A172 (cell line): ENCODE results near the gene SMIM13. TPM values are rescaled to one million over a fixed set of nuclear protein-coding genes. Genes with fewer than 3 reads are reported as not detected.

ENCODE experiments used
- DNase-seq: peaks from one replicate; pipeline ENCODE4 v3.0.0-alpha.2; 2015; ENCODE audit warnings: low spot score
- total RNA-seq: library from RNA; depleted of rRNA; stranded (reverse); fragments of >200 nt; shearing (Covaris generic); gene quantifications from 2 replicates; pipeline ENCODE4 v1.2.3, GENCODE V29; 2014; rRNA removed

The SMIM13 gene
- 12.3 and 12.9 TPM in 2 replicates for total RNA-seq

- DNase-seq, result peak; percentile 93
Measured at GRCh38 chr6:11093626-11094410, at the start of gene SMIM13. Gene SMIM13 (plus strand): TSS chr6:11093834. CDS start chr6:11094314, 480 bp downstream.

GRCh38 chr6:11043961-11044711, 49.5 kb upstream of the SMIM13 start, which contains the start of gene ELOVL2:
Gene ELOVL2 (minus strand): TSS chr6:11044305. CDS start chr6:11044230, 75 bp downstream.
- peak; percentile 28 for DNase-seq

- no peak for DNase-seq
Measured at GRCh38 chr6:11044712-11045167, 48.9 kb upstream of the SMIM13 start.

- DNase-seq, result peak; percentile 37
Measured at GRCh38 chr6:11050731-11051130, 42.9 kb upstream of the SMIM13 start.

- DNase-seq, result no peak
Measured at GRCh38 chr6:11053307-11053706, 40.3 kb upstream of the SMIM13 start.

GRCh38 chr6:11054722-11055121, 38.9 kb upstream of the SMIM13 start:
- no peak for DNase-seq

- DNase-seq, result peak; percentile 18
Measured at GRCh38 chr6:11055127-11055627, 38.5 kb upstream of the SMIM13 start.

- DNase-seq, result no peak
Measured at GRCh38 chr6:11056871-11057270, 36.8 kb upstream of the SMIM13 start.

GRCh38 chr6:11058406-11058805, 35.2 kb upstream of the SMIM13 start:
- no peak for DNase-seq

- DNase-seq, result no peak
Measured at GRCh38 chr6:11062083-11062482, 31.6 kb upstream of the SMIM13 start.

- DNase-seq, result no peak
Measured at GRCh38 chr6:11062715-11063114, 30.9 kb upstream of the SMIM13 start.

- no peak for DNase-seq
Measured at GRCh38 chr6:11064836-11065235, 28.8 kb upstream of the SMIM13 start.

GRCh38 chr6:11065436-11066202, 28.0 kb upstream of the SMIM13 start:
- DNase-seq, result no peak

GRCh38 chr6:11066505-11067347, 26.9 kb upstream of the SMIM13 start:
- DNase-seq, result no peak

GRCh38 chr6:11067348-11067747, 26.3 kb upstream of the SMIM13 start:
- no peak for DNase-seq

- peak; percentile 4 for DNase-seq
Measured at GRCh38 chr6:11069760-11070159, 23.9 kb upstream of the SMIM13 start.

- peak; percentile 15 for DNase-seq
Measured at GRCh38 chr6:11072101-11072500, 21.5 kb upstream of the SMIM13 start.

GRCh38 chr6:11076540-11076939, 17.1 kb upstream of the SMIM13 start:
- DNase-seq, result no peak

- DNase-seq, result no peak
Measured at GRCh38 chr6:11078266-11078665, 15.4 kb upstream of the SMIM13 start.

- DNase-seq, result no peak
Measured at GRCh38 chr6:11080296-11080695, 13.3 kb upstream of the SMIM13 start.

- DNase-seq, result peak; percentile 10
Measured at GRCh38 chr6:11083491-11083890, 10.1 kb upstream of the SMIM13 start.
